Endothelial cell (in vitro differentiated cells): ENCODE results near the gene DDX24. TPM values are rescaled to one million over a fixed set of nuclear protein-coding genes. Genes with fewer than 3 reads are reported as not detected.

Experiments
- DNase-seq: peaks from one replicate; pipeline ENCODE4 v3.0.0; 2021; ENCODE audit warnings: low spot score
- H3K27ac Mint-ChIP-seq: one replicate; pipeline ENCODE4 v1.8.0; 2021; ENCODE audit warnings: mixed read lengths, inconsistent platforms; ENCODE audit not compliant: unreplicated experiment
- H3K27me3 Mint-ChIP-seq: one replicate; pipeline ENCODE4 v1.8.0; 2021; ENCODE audit warnings: mild to moderate bottlenecking, moderate library complexity, mixed read lengths, inconsistent platforms; ENCODE audit not compliant: unreplicated experiment
- H3K36me3 Mint-ChIP-seq: one replicate; pipeline ENCODE4 v1.8.0; 2021; ENCODE audit warnings: mild to moderate bottlenecking, low read depth, mixed read lengths, inconsistent platforms; ENCODE audit not compliant: unreplicated experiment
- H3K4me1 Mint-ChIP-seq: one replicate; pipeline ENCODE4 v1.8.0; 2021; ENCODE audit warnings: mild to moderate bottlenecking, mixed read lengths, inconsistent platforms; ENCODE audit not compliant: unreplicated experiment
- H3K4me3 Mint-ChIP-seq: one replicate; pipeline ENCODE4 v1.8.0; 2021; ENCODE audit warnings: mild to moderate bottlenecking, mixed read lengths, inconsistent platforms; ENCODE audit not compliant: unreplicated experiment
- H3K9me3 Mint-ChIP-seq: one replicate; pipeline ENCODE4 v1.8.0; 2021; ENCODE audit warnings: mixed read lengths, inconsistent platforms; ENCODE audit not compliant: unreplicated experiment
- total RNA-seq: library from RNA; stranded (reverse); fragmentation: NEBNext Ultra II Directional; extraction: Animal tissue kit (Norgen Biotek cat#: 25700); gene quantifications from one replicate; pipeline ENCODE4 v1.2.1, GENCODE V29; 2021; ENCODE audit not compliant: unreplicated experiment
- TF ChIP-seq, protein P1 (sequence below): fragments of 200-600 bp; sonication (generic); IDR thresholded peaks from one replicate; pipeline ENCODE4 v1.5.0; 2021; ENCODE audit warnings: antibody characterized with exemption; ENCODE audit not compliant: unreplicated experiment

Gene DDX24
- total RNA-seq, 1 donor from 2014 or later, result 89.6 TPM

- no peaks in the 10 kb centered on the region for H3K9me3 Mint-ChIP-seq
- H3K4me3 Mint-ChIP-seq, result no peak overlapping the region
- peaks cover 7% of the 10 kb centered on the region for H3K27me3 Mint-ChIP-seq
- no peaks in the 10 kb centered on the region for H3K4me1 Mint-ChIP-seq
- TF ChIP-seq, protein P1, sequence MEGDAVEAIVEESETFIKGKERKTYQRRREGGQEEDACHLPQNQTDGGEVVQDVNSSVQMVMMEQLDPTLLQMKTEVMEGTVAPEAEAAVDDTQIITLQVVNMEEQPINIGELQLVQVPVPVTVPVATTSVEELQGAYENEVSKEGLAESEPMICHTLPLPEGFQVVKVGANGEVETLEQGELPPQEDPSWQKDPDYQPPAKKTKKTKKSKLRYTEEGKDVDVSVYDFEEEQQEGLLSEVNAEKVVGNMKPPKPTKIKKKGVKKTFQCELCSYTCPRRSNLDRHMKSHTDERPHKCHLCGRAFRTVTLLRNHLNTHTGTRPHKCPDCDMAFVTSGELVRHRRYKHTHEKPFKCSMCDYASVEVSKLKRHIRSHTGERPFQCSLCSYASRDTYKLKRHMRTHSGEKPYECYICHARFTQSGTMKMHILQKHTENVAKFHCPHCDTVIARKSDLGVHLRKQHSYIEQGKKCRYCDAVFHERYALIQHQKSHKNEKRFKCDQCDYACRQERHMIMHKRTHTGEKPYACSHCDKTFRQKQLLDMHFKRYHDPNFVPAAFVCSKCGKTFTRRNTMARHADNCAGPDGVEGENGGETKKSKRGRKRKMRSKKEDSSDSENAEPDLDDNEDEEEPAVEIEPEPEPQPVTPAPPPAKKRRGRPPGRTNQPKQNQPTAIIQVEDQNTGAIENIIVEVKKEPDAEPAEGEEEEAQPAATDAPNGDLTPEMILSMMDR, result peak; percentile 95
- no peak overlapping the region for H3K27ac Mint-ChIP-seq
- H3K36me3 Mint-ChIP-seq, result no peaks in the 10 kb centered on the region
- DNase-seq, result peak; percentile 64
Observed at GRCh38 chr14:94001501-94002396, 79.3 kb downstream of the DDX24 start.

- Mint-ChIP-seq H3K27ac (no peak overlapping the region), H3K36me3 (no peaks in the 10 kb centered on the region), H3K9me3 (no peaks in the 10 kb centered on the region), H3K4me3 (no peak overlapping the region), H3K27me3 (peaks cover 7% of the 10 kb centered on the region), H3K4me1 (no peaks in the 10 kb centered on the region)
- no peak for DNase-seq
- TF ChIP-seq, protein P1, result no peak
Observed at GRCh38 chr14:94001016-94001415, 80.0 kb downstream of the DDX24 start.

DNA sequence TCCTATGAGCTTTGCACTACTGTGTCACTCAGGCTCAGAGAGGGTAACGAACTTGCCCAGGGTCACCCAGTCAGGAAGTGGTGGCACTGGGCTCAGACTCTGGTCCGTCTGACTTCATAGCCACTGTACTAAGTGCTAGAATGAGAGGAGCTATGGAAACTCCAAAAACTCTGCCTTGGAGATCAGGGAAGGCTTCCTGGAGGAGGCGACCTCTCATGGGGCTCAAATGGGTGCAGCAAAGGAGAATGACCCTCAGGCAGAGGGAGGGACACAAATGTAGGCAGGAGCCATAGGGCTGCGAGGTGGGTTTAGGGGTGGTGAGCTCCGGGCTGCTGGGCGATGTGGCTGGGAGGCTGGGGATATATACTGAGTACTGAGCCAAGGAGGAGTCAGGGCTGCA lies 80.7 kb downstream of the DDX24 start:
- Mint-ChIP-seq H3K27me3 (peaks cover 6% of the 10 kb centered on the region), H3K27ac (no peak overlapping the region), H3K4me1 (no peaks in the 10 kb centered on the region), H3K9me3 (no peaks in the 10 kb centered on the region), H3K4me3 (no peak overlapping the region), H3K36me3 (no peaks in the 10 kb centered on the region)
- DNase-seq, result no peak
- TF ChIP-seq, protein P1, result no peak

DNA sequence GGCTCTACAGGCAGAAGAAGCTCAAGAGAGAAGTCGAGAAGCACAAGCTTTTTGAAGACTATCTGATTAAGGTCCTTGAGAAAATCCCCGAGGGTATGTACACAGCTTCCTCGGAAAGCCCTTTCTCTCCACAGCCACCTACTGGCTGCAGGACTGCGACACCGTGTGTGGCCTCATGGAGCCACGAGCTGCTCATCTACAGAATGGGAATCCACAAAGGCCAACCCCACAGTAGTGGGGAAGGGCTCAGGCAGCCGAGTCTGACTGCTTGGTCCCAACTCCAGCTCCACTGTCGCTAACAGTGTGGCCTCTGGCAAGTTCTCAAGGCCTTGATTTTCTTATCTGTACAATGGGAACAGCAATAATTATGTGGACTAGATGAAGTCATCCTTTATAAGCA lies 81.4 kb downstream of the DDX24 start:
- Mint-ChIP-seq H3K27me3 (peaks cover 2% of the 10 kb centered on the region), H3K9me3 (no peaks in the 10 kb centered on the region), H3K4me1 (no peaks in the 10 kb centered on the region), H3K36me3 (no peaks in the 10 kb centered on the region), H3K4me3 (no peak overlapping the region), H3K27ac (no peak overlapping the region)
- no peak for DNase-seq
- TF ChIP-seq, protein P1, result no peak

GRCh38 chr14:93998871-93999403 lies 82.1 kb downstream of the DDX24 start:
- Mint-ChIP-seq H3K9me3 (no peaks in the 10 kb centered on the region), H3K27me3 (peaks cover 2% of the 10 kb centered on the region), H3K36me3 (no peaks in the 10 kb centered on the region), H3K27ac (no peak overlapping the region), H3K4me3 (no peak overlapping the region), H3K4me1 (no peaks in the 10 kb centered on the region)
- TF ChIP-seq, protein P1, result no peak
- no peak for DNase-seq
